ENCODE measurements around the gene SLC9A9.
"Not testable (repeated sequence)": the region's sequence is repeated elsewhere in the genome, so short reads cannot be mapped to it uniquely, and the experiment has no call there.

The SLC9A9 gene

DNA sequence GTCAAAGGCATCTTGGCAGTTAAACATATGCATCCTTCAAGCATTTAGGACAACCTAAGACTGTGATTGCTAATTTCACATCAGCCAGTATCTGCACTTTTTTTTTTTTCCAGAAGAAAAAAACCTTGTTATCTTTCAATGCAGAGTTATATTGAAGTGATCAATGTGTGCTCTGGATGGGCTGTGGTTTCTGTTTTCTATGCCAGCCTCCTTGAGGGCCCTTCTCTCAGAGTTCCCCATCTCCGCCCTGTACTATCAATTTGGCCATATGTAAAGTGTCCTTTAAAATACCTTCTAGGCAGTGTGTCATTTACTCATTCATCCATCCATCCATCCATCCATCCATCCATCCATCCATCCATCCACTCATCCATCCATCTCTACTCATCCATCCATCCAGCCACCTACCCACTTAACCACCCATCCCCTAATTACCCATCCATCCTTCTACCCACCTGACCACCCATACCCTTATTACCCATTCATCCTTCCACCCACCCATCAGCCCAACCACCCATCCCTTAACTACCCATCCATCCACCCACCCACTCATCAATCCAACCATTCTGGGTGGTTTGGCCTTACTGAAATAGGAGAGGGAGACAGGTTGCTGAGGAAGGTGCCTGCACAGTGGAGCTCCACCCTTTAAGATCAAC lies 406.6 kb downstream of the SLC9A9 start:
- Histone ChIP-seq H3K9me3 (ENCODE audit: control extremely low read depth in 1 of 5, control insufficient read depth in 4 of 5, insufficient read depth in 2 of 5, low read depth in 1 of 5, low read length in 4 of 5) (no peaks in the 10 kb centered on the region), H3K27me3 (replicated peaks in 2 of 5; ENCODE audit: control insufficient read depth in 4 of 5, insufficient read depth in 5 of 5, low read length in 4 of 5) (no peaks in the 10 kb centered on the region), H3K4me3 (ENCODE audit: control insufficient read depth in 1 of 7, extremely low read depth in 1 of 7, insufficient read depth in 4 of 7, low read depth in 2 of 7, low read length in 6 of 7) (no peak overlapping the region), H3K36me3 (ENCODE audit: control insufficient read depth in 4 of 4, insufficient read depth in 4 of 4, low read length in 3 of 4) (no peaks in the 10 kb centered on the region), H3K27ac (ENCODE audit: insufficient read depth in 1 of 2, low read depth in 1 of 2, low read length in 2 of 2, poor library complexity in 1 of 2, severe bottlenecking in 2 of 2) (no peak overlapping the region), H3K4me1 (ENCODE audit: control extremely low read depth in 1 of 4, control insufficient read depth in 4 of 4, insufficient read depth in 4 of 4, low read length in 3 of 4) (peaks cover 5 to 32% (median 14%) of the 10 kb centered on the region in 4 experiments)
- DNase-seq: peak in 1 of 3 donors; percentile 14
- POLR2A ChIA-PET: no interaction called here
- CTCF ChIA-PET: no interaction called here
- WGBS (ENCODE audit: insufficient coverage): 83% methylated on average over 1 of the region's 1 CpG

- CTCF ChIA-PET: no interaction called here
- POLR2A ChIA-PET: no interaction called here
- no peak overlapping the region for H3K27ac ChIP-seq (ENCODE audit: insufficient read depth in 1 of 2, low read depth in 1 of 2, low read length in 2 of 2, poor library complexity in 1 of 2, severe bottlenecking in 2 of 2)
- WGBS (ENCODE audit: insufficient coverage): 100% methylated on average over 1 of the region's 1 CpG
- no peaks in the 10 kb centered on the region for H3K36me3 ChIP-seq (ENCODE audit: control insufficient read depth in 4 of 4, insufficient read depth in 4 of 4, low read length in 3 of 4)
- no peaks in the 10 kb centered on the region for H3K9me3 ChIP-seq (ENCODE audit: control extremely low read depth in 1 of 5, control insufficient read depth in 4 of 5, insufficient read depth in 2 of 5, low read depth in 1 of 5, low read length in 4 of 5)
- peak in 1 of 3 donors; percentile 19 for DNase-seq
- no peak overlapping the region for H3K4me3 ChIP-seq (ENCODE audit: control insufficient read depth in 1 of 7, extremely low read depth in 1 of 7, insufficient read depth in 4 of 7, low read depth in 2 of 7, low read length in 6 of 7)
- peaks cover 5 to 28% (median 13%) of the 10 kb centered on the region in 4 experiments for H3K4me1 ChIP-seq (ENCODE audit: control extremely low read depth in 1 of 4, control insufficient read depth in 4 of 4, insufficient read depth in 4 of 4, low read length in 3 of 4)
- H3K27me3 ChIP-seq (replicated peaks in 2 of 5; ENCODE audit: control insufficient read depth in 4 of 5, insufficient read depth in 5 of 5, low read length in 4 of 5): no peaks in the 10 kb centered on the region
Measured at GRCh38 chr3:143439817-143440216, 408.5 kb downstream of the SLC9A9 start.

GRCh38 chr3:143437405-143437804 lies 410.9 kb downstream of the SLC9A9 start:
- CTCF ChIA-PET: interaction anchor here (0.8 kb wide), 1 partner anchor 10 kb away, joined by 3 read pairs; no protein-coding TSS in a partner anchor
- H3K36me3 ChIP-seq (ENCODE audit: control insufficient read depth in 4 of 4, insufficient read depth in 4 of 4, low read length in 3 of 4): no peaks in the 10 kb centered on the region
- H3K4me1 ChIP-seq (ENCODE audit: control extremely low read depth in 1 of 4, control insufficient read depth in 4 of 4, insufficient read depth in 4 of 4, low read length in 3 of 4): peaks cover 0 to 5% (median 0%) of the 10 kb centered on the region in 4 experiments

GRCh38 chr3:143436231-143436930 lies 411.9 kb downstream of the SLC9A9 start:
- ChIA-PET CTCF (interaction anchor here (1.1 to 1.3 kb wide), 2 partner anchors 10 to 11 kb away, joined by 3 to 5 read pairs; no protein-coding TSS in a partner anchor), POLR2A (no interaction called here)
- no peak for DNase-seq
- Histone ChIP-seq H3K9me3 (ENCODE audit: control extremely low read depth in 1 of 5, control insufficient read depth in 4 of 5, insufficient read depth in 2 of 5, low read depth in 1 of 5, low read length in 4 of 5) (no peaks in the 10 kb centered on the region), H3K36me3 (ENCODE audit: control insufficient read depth in 4 of 4, insufficient read depth in 4 of 4, low read length in 3 of 4) (no peaks in the 10 kb centered on the region), H3K27me3 (replicated peaks in 2 of 5; ENCODE audit: control insufficient read depth in 4 of 5, insufficient read depth in 5 of 5, low read length in 4 of 5) (no peaks in the 10 kb centered on the region), H3K27ac (ENCODE audit: insufficient read depth in 1 of 2, low read depth in 1 of 2, low read length in 2 of 2, poor library complexity in 1 of 2, severe bottlenecking in 2 of 2) (no peak overlapping the region), H3K4me3 (ENCODE audit: control insufficient read depth in 1 of 7, extremely low read depth in 1 of 7, insufficient read depth in 4 of 7, low read depth in 2 of 7, low read length in 6 of 7) (no peak overlapping the region), H3K4me1 (ENCODE audit: control extremely low read depth in 1 of 4, control insufficient read depth in 4 of 4, insufficient read depth in 4 of 4, low read length in 3 of 4) (peaks cover 0 to 5% (median 0%) of the 10 kb centered on the region in 4 experiments)
- WGBS (ENCODE audit: insufficient coverage): 98% methylated on average over 5 of the region's 5 CpGs

More at GRCh38 chr3:143437405-143437804, 410.9 kb downstream of the SLC9A9 start:
- H3K27ac ChIP-seq (ENCODE audit: insufficient read depth in 1 of 2, low read depth in 1 of 2, low read length in 2 of 2, poor library complexity in 1 of 2, severe bottlenecking in 2 of 2): no peak overlapping the region
- no peak for DNase-seq
- POLR2A ChIA-PET: interaction anchor here (0.6 kb wide), 1 partner anchor 21 kb away, joined by 4 read pairs; no protein-coding TSS in a partner anchor
- 97% methylated on average over 6 of the region's 10 CpGs for WGBS (ENCODE audit: insufficient coverage)
- no peaks in the 10 kb centered on the region for H3K27me3 ChIP-seq (replicated peaks in 2 of 5; ENCODE audit: control insufficient read depth in 4 of 5, insufficient read depth in 5 of 5, low read length in 4 of 5)
- no peaks in the 10 kb centered on the region for H3K9me3 ChIP-seq (ENCODE audit: control extremely low read depth in 1 of 5, control insufficient read depth in 4 of 5, insufficient read depth in 2 of 5, low read depth in 1 of 5, low read length in 4 of 5)
- H3K4me3 ChIP-seq (ENCODE audit: control insufficient read depth in 1 of 7, extremely low read depth in 1 of 7, insufficient read depth in 4 of 7, low read depth in 2 of 7, low read length in 6 of 7): no peak overlapping the region

DNA sequence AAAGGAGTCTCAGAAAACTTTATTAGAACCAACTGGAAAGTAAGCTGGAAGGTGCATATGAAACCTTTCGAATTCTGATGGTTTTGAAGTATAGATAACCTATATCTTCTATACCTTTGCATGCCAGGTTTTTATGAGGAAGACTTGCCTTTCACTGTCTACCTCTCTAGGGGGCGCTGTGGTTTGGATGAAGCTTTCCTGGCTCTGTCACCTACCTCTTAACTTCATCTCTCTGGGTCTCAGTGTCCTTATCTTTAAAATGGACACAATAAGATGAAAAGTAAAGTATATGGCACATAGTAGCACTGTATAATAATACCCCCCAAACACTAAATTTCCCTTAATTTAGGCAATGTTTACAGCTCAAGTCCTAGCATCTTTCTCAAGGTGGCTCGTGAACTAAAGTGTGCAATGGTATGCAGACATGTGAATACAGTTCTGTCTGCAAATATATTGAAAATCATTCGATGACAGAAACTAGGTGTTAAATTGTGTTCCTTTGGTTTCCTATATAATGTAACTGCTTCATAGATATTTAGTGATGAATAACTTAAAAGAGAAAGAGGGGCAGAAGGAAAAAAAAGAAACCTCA lies 414.4 kb downstream of the SLC9A9 start:
- H3K4me3 ChIP-seq (ENCODE audit: control insufficient read depth in 1 of 7, extremely low read depth in 1 of 7, insufficient read depth in 4 of 7, low read depth in 2 of 7, low read length in 6 of 7): no peak overlapping the region
- no peaks in the 10 kb centered on the region for H3K9me3 ChIP-seq (ENCODE audit: control extremely low read depth in 1 of 5, control insufficient read depth in 4 of 5, insufficient read depth in 2 of 5, low read depth in 1 of 5, low read length in 4 of 5)
- peak in 2 of 3 donors; percentile 41 to 46 for DNase-seq
- ChIA-PET POLR2A (no interaction called here), CTCF (interaction anchor here (0.7 to 1.8 kb wide), 7 partner anchors 9 to 217 kb away, joined by 3 to 5 read pairs (median 4); no protein-coding TSS in a partner anchor)
- no peak overlapping the region for H3K27ac ChIP-seq (ENCODE audit: insufficient read depth in 1 of 2, low read depth in 1 of 2, low read length in 2 of 2, poor library complexity in 1 of 2, severe bottlenecking in 2 of 2)
- H3K27me3 ChIP-seq (replicated peaks in 2 of 5; ENCODE audit: control insufficient read depth in 4 of 5, insufficient read depth in 5 of 5, low read length in 4 of 5): no peaks in the 10 kb centered on the region
- H3K36me3 ChIP-seq (ENCODE audit: control insufficient read depth in 4 of 4, insufficient read depth in 4 of 4, low read length in 3 of 4): no peaks in the 10 kb centered on the region
- peaks cover 0 to 8% (median 0%) of the 10 kb centered on the region in 4 experiments for H3K4me1 ChIP-seq (ENCODE audit: control extremely low read depth in 1 of 4, control insufficient read depth in 4 of 4, insufficient read depth in 4 of 4, low read length in 3 of 4)
- WGBS (ENCODE audit: insufficient coverage): 100% methylated on average over 1 of the region's 4 CpGs

DNA sequence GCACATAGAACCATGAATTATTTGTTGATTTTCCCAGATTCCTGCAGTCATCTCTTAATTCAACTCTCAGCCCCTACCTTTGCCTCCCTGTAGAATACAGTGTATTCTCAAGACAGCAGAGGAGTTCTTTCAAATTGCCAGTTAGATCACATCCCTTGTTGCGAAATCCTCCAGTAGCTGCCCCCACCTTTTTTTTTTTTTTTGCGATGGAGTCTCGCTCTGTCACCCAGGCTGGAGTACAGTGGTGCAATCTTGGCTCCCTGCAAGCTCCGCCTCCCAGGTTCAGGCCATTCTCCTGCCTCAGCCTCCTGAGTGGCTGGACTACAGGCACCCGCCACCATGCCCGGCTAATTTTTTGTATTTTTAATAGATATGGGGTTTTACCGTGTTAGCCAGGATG lies 417.0 kb downstream of the SLC9A9 start:
- DNase-seq: peak in 1 of 3 donors; percentile 23
- POLR2A ChIA-PET; H3K4me3 ChIP-seq (ENCODE audit: control insufficient read depth in 1 of 7, extremely low read depth in 1 of 7, insufficient read depth in 4 of 7, low read depth in 2 of 7, low read length in 6 of 7); H3K36me3 ChIP-seq (ENCODE audit: control insufficient read depth in 4 of 4, insufficient read depth in 4 of 4, low read length in 3 of 4); H3K9me3 ChIP-seq (ENCODE audit: control extremely low read depth in 1 of 5, control insufficient read depth in 4 of 5, insufficient read depth in 2 of 5, low read depth in 1 of 5, low read length in 4 of 5); H3K27me3 ChIP-seq (replicated peaks in 2 of 5; ENCODE audit: control insufficient read depth in 4 of 5, insufficient read depth in 5 of 5, low read length in 4 of 5); H3K27ac ChIP-seq (ENCODE audit: insufficient read depth in 1 of 2, low read depth in 1 of 2, low read length in 2 of 2, poor library complexity in 1 of 2, severe bottlenecking in 2 of 2): not testable (repeated sequence)
- WGBS (ENCODE audit: insufficient coverage): 100% methylated on average over 2 of the region's 7 CpGs
- CTCF ChIA-PET: interaction anchor here (0.7 kb wide), 1 partner anchor 109 kb away, joined by 3 read pairs; no protein-coding TSS in a partner anchor
- peaks cover 0 to 15% (median 0%) of the 10 kb centered on the region in 4 experiments for H3K4me1 ChIP-seq (ENCODE audit: control extremely low read depth in 1 of 4, control insufficient read depth in 4 of 4, insufficient read depth in 4 of 4, low read length in 3 of 4)

Data from common myeloid progenitor, CD34-positive (primary cell).